Astrocyte of the spinal cord (primary cell): ENCODE data around the gene SLC6A3.
"Not testable (repeated sequence)": the region's sequence is repeated elsewhere in the genome, so short reads cannot be mapped to it uniquely, and the experiment has no call there.

Experiments used
- DNase-seq: peaks from one replicate; pipeline ENCODE4 v3.0.0; 2011; ENCODE audit warnings: low read depth, low spot score
- H3K4me3 ChIP-seq: 2 replicates; pipeline ENCODE4 v1.5.1; 2011; ENCODE audit warnings: low read depth, mild to moderate bottlenecking, low read length, moderate library complexity
- CTCF ChIP-seq: IDR thresholded peaks from 2 replicates; pipeline ENCODE4 v1.5.1; 2012; ENCODE audit warnings: low read depth, mild to moderate bottlenecking, low read length, inconsistent platforms
- in situ Hi-C: cut with HindIII; loops from 2 replicates; pipeline ENCODE4 v1.10.0; 2017; ENCODE audit warnings: low sequenced_read_pairs

SLC6A3 gene

GRCh38 chr5:1374679-1375055 lies 70.6 kb downstream of the SLC6A3 start:
- no peak for TF ChIP-seq CTCF
- DNase-seq = peak; percentile 2
- in situ Hi-C loops = no loop called here
- H3K4me3 ChIP-seq = no peak overlapping the region

GRCh38 chr5:1374030-1374678 lies 71.1 kb downstream of the SLC6A3 start:
- TF ChIP-seq CTCF = no peak
- DNase-seq = no peak
- in situ Hi-C loops = no loop called here
- no peak overlapping the region for H3K4me3 ChIP-seq

- DNase-seq, in situ Hi-C loops, H3K4me3 ChIP-seq: not testable (repeated sequence)
Measured at GRCh38 chr5:1371972-1372342, 73.3 kb downstream of the SLC6A3 start.

GRCh38 chr5:1371218-1371971 lies 73.8 kb downstream of the SLC6A3 start:
- in situ Hi-C loops = no loop called here
- no peak for DNase-seq
- H3K4me3 ChIP-seq = no peak overlapping the region
- TF ChIP-seq CTCF = no peak

- H3K4me3 ChIP-seq = no peak overlapping the region
- in situ Hi-C loops = no loop called here
- no peak for DNase-seq
- TF ChIP-seq CTCF = no peak
Measured at GRCh38 chr5:1370006-1370405, 75.2 kb downstream of the SLC6A3 start.

GRCh38 chr5:1368756-1369155 lies 76.5 kb downstream of the SLC6A3 start:
- no peak for TF ChIP-seq CTCF
- no peak overlapping the region for H3K4me3 ChIP-seq
- in situ Hi-C loops = no loop called here
- no peak for DNase-seq

- no peak for TF ChIP-seq CTCF
- in situ Hi-C loops = no loop called here
- DNase-seq = no peak
- H3K4me3 ChIP-seq = no peak overlapping the region
Measured at GRCh38 chr5:1368236-1368635, 77.0 kb downstream of the SLC6A3 start.
